ENCODE measurements around the gene FNDC3B.

The FNDC3B gene

DNA sequence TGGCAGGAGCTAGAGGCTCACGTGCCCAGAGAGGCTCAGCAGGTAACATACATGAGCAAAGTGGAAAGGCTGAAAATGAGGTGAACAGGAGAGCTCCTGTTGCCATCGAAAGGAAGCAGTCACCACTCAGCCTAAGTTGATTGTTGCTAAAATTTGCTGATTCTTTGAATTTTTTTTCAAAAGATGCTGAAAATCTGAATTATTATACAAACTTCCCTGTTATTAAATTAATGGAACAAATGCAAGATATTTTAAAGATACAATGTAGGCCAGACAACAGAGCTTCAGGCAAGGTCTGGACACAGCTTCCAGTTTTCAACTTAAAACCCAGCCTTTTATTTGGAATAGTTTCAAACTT lies 257.6 kb downstream of the FNDC3B start:
- DNase-seq = no peak

DNA sequence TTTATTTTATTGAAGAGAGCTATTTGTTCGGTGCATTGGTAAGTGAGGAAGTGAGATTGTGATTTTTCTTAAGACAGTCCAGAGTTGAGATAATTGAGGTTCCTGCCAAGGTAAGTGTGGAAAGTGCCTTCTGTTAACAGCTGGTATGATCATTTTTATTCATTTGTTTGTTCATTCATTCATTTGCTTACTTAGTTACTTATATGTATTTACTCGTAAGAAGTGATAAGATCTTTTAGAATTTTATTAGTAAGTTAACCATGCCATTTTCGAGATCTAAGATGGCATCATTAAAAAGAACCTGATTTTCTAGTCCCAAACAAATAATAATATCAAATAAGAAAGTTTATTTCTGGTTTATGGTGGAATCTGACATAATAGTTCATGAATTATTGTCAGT lies 258.9 kb downstream of the FNDC3B start:
- no peak for DNase-seq

DNA sequence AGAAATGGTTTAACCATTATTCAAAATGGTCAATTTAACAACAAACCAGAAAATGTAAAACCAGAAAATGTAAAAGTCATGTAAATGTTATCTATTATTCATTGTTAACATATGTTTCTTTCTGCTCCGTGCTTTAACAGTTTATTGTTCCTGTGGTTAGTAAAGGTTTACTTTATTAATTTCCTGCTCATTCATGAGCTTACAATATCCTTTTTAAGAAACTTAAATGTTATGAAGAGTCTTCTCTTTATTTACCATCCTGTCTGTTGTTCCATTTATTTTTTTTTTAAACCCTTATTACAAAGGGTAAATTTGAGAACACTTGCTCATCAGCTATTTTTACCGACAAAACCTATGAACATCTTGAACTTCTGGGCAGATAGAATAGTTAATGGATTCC lies 260.8 kb downstream of the FNDC3B start:
- no peak for DNase-seq

DNA sequence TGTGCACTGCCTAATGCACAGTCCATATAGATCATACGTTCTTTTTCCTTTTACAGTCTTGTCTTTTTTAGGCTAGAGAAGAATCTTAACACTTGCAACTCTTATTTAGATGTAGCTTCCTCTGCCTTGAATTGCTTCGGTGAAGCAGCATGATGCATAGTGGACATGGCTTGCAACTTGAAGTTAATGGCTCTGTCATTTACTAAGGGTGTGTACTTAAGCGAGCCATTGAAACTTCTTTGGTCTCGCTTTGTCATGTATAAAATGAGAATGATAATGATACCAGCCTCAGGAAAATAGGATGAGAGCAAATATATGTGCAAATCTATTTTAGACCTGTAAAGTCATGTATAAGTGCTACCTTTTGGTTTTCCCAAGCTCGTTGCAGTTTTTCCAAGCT lies 261.5 kb downstream of the FNDC3B start:
- no peak for DNase-seq

DNA sequence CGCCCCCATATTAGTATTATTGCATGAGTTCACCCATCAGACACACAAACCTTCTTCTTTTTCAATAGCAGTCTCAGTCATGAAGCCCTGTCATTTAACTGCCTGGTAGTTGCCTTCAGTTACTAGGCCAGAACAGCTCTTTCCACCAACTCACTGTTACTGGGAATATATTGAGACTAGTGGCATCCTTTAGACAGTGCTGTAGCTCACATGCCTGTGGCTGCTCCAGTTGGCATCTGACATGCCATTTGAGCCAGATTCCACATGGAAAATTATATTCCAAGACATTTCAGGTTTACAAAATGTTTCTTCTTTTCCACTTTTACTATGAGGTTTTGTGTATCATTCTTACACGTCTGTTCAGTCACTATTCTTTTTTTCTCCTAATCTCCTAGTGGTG lies 262.8 kb downstream of the FNDC3B start:
- no peak for DNase-seq

DNA sequence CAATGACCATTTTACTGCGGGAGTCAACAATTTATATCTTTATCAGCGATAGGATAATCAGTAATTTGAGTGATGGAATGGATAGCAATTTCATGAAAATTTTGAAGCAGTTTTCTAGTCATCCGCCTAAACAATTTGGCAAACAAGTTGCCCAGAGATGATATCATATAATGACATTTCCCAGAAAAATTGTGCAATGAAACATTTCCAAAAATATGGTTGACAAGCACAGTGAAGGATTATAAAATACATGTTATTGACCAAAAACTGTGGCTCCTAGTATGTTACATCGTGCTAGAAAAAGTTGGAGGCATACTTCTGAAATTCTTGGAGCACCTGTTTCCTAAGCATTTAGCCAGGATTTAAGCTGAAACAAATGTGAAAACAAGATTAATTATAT lies 263.8 kb downstream of the FNDC3B start:
- no peak for DNase-seq

DNA sequence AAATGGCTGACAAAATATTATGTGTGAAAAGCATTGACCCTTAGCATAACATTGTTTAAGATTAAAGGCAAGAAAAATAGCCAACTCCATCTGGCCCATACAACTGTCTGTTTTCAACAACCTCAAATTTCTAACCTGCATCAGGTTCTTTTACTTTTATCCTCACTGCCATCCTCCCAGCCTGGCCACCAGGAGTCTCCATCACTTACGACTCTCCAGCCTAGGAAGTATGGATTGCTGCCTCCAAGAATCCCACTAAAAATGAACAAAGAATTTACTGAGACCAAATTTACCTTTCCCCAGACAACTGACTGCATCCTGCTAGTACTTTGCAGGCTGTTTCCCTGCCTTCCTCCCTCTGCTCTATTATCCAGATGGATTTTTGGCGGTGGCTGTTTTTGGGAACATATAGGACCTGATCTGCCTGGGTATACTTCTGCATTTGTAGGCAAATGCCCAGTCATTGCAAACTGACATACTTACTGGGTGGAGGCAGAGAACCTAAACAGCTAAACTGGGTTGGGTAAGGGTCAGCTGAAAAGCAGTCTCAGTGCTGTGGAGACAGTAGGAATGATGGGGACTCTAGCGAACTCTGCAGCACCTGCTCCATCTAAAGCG lies 264.7 kb downstream of the FNDC3B start:
- no peak for DNase-seq

DNA sequence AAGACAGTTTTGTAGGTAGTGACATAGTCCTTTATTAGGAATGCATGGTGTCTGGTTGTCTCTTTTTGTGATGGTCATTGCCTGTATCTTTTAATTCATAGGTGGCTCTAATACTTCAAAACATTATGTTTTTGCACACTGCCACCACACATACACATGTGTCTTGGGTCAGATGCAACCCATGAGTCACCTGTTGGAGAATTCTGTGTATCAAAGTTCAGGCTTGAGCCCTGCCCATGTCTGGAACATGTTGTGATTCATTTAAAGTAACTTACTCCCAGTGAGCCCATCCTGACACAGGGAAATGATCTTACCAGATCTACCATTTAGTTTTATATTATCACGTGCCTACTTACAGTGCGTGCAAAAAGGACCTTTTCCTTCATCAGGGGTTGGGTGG lies 266.2 kb downstream of the FNDC3B start:
- DNase-seq = no peak

DNA sequence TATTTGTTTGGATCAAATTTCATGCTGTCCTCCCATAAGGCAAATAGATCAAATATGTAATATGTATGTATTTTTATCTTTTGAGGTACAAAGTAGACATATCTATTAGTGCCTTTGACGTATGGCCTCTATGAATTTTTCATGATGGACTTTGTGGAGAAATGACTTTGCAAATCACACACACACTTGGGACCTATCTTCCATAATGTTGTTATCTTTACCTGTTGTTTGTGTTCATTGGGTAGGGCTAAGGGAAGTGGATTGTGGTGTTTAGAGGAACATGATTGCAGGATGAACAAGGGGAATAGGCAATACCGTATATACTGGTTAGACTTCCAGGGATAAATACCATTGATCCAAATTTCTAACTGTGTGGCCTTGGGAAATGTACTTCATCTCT lies 266.6 kb downstream of the FNDC3B start:
- no peak for DNase-seq

DNA sequence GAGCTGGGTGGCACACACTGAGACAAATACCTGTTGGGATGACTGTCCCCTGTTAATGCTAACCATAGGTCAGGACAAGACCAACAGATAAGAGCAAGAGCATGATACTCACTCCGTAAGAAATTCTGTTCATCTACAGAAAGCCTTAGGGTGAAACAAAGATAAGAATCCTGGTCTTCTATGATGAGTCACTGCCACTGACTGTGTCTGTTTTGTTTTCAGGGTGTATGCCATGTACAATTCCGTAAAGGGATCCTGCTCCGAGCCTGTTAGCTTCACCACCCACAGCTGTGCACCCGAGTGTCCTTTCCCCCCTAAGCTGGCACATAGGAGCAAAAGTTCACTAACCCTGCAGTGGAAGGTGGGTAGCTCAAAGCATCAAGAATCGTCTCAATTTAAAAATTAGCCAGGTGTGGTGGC lies 267.8 kb downstream of the FNDC3B start:
- DNase-seq = no peak

DNA sequence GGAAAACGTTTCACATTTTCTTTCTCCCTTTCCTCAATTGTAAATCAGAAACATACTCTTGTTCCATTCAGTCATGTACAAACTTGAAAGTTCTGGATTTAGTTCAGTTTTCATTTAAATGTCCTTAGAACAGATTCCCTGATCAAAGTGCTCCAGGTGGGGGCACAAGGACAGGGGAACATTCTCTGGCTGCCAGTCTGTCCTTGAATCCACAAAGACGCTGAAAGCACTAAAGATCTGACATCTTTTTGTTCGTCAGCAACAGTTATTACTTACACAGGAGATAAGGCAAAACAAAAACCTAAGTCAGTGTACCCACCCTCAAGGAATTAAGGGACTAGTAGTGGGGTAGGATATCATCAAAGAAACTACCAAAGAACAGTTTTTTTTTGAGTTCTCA lies 269.7 kb downstream of the FNDC3B start:
- DNase-seq = no peak

DNA sequence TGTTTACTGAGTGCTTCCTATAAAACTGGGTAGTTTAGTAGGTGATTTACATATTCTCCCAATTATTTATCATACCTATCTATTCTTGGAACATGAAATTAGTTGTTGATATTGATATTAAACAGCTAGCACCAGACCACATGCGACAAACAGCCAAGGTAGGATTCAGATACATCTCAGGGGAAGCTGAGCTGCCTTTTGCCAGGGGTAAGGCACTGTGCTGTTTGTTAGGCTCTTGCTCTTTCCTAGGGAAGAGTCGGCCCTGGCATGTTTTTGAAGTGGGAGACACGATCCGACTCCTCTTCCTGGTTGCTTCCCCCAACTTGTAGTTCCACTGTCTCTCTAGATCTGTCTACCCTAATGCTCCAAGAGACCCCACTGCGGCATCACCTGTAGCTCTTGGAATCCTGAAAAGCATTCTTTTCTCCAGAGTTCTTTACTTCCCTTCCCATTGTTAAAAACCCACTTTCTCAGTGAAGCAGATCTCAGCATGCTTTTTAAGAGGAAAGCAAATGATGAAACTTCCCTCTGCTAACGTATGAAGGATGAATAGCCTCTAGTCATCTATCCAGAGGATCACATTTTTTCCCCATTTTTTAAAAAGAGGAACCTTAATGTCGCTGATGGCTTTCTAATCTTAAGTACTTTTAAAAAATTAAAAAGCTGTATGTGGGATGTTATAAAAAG lies 270.5 kb downstream of the FNDC3B start:
- DNase-seq = no peak

DNA sequence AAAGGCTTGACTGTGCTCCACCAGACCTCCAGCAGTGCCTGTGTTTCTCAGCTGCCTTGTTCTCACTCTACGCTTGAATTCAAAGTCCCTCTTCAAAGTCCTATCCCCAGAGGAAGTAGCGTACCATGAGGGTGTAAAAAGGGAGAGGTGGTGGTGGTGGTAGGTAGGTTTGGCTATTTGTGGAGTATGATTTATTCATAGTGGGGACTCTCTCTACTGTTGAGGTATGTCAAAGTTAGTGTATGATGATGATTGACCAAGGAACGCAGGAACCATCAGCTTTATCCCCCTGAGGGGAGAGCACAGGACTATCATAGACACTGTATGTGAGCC lies 271.0 kb downstream of the FNDC3B start:
- no peak for DNase-seq

DNA sequence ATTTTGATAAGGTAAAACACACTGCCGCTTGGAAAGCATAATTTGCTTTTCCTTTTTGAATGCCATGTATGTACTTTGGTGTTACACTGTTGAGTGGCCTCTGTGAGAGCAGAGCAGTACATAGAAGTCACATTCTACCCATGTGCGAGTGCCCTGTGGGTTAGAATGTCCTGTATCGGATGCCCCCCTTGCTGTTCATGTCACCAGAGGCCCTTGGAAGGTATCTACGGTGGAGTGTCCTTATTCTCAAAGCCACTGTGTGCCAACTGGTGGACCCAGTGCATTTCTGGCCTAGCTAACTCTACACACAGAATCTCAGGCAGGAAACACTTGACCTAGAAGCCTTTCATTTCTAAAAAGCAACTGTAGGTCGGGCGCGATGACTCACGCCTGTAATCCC lies 271.8 kb downstream of the FNDC3B start:
- DNase-seq = no peak

DNA sequence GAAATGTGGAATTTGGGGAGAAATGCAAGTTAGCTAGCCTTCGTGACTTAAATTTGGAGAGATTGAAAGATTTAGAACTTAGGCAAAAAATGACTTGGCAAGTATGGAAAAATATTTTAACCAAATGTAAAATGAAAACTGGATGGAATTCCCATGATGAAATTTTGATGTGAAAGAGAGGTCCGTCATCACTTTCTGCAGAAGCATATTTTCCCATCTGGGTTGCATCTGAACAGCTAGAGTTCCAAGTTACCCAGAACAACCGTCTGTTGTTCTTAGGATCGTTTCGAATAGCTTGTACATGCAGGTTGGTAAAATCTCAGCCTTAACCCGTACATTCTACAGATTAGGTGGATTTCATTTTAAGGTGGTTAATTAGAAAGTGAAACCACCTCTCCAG lies 272.6 kb downstream of the FNDC3B start:
- DNase-seq = no peak

DNA sequence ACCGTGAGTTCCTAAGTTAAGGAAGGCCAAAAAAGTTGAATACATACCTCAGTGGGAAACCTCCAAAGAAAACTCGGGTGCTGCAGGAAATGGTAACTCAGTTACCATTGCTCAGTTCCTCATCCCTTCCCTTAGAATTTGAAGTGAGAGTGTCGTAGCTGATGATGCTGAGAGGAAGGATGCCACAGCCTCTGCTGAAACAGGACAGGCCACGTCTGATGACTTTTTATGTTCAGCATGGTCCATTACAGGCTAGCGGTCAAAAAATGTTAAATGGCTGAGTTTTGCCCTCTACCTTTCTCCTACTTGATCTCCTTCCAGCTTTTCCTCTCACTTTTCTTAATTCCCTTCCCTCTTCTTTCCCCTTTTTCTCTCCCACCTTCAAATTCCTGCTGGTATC lies 273.3 kb downstream of the FNDC3B start:
- no peak for DNase-seq

DNA sequence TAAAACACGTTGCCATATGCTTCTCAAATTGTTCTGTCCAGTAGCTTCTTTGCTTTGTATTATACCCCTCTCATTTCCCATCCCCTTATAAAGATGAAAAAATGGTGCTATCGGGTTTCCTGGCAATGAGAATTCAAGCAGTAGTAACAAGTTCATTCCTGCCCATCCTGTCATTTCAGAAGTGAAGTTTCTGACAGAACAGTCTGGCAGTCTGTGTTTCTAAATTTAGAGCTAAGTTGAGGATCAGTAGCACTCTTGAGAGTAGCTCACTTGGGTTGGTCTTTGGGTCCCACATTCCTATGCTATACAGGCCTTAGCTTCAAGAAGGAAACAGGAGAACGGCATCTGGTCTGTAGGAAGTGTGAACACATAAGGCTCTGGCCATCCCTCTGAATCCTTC lies 274.3 kb downstream of the FNDC3B start:
- no peak for DNase-seq

DNA sequence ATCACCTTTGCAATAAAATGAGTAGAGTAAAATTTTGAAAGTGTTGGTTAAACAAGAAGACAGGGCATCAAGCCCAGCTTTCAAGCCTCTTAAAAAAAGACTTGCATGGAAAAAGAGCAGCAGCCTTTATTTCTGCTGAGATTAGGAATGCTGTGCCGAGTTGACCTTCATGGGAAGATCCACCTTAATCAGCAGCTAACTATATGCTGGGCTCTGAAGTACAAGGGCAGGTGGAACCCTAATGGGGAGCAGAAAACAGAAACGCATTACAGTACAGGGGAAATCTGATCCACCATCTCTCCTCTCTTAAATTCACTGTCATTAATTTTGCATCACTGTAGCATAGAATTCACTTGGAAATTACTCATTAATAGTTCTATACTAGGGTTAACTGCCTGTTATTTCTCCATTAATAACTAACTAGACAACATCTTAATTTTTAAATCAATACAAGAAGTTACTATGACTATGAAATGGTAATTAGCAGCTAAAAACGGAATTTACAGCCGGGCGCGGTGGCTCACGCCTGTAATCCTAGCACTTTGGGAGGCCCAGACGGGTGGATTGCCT lies 275.3 kb downstream of the FNDC3B start:
- no peak for DNase-seq

DNA sequence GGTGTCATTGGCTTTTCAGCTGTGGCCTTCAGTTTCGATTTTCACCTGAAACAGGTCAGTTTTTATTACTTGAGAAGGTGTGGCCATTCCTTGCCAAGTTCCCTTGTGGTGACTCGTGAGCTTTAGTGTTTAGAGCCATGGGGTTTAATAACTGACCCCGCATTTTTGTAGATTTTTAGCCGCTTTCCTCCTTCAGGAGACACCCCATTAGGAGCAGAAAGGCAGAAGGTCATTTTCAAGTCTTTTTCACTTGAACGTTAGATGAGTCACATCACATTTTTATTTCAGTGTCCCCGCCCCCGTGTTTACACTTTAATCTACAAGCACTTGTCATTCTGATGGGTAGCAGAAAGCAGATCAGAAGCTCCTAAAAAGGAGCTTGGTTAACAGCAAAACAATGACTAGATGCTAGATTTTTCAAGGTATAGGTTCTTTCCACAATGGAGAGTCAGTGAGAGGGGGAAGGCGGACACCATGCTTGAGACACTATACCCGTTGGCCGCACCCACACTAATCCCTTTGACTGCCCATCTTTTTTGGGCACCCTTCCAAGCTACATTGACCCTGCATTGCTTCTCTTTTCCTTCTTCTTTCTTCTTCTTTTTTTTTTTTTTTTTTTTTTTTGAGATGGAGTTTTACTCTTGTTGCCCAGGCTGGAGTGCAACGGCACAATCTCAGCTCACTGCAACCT lies 276.2 kb downstream of the FNDC3B start:
- no peak for DNase-seq

DNA sequence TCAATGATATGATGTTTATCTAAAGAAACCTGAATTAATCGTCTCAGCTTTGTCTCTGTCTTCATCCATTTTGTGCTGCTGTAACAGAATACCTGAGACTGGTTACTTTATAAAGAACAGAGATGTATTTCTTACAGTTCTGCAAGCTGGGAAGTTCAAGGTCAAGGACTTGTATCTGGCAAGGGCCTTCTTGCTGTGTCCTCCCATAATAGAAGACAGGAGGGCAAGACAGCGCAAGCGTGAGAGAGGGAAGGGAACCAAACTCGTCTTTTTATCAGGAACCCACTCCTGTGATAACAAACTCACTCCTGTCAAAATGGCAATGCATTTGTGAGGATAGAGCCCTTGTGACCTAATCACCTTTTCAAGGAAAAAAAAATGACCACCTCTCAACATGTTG lies 277.4 kb downstream of the FNDC3B start:
- no peak for DNase-seq

DNA sequence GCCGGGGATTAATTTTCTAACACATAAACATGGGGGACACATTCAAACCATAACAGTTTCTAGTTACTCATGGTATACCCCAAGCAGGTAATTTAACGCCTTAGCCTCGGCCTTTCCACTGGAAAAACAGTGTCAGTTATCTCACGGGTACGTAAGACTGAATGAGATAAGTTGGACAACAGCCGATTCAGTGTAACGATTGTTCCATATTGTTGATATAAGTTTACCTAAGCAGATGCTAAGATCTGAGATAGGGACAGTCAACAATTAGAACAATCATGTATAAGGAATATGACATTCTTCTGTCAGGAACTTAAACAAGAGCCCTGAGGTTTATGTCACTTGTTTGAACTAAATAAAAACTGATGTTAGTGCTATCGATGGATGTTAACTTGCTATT lies 278.1 kb downstream of the FNDC3B start:
- DNase-seq = no peak

DNA sequence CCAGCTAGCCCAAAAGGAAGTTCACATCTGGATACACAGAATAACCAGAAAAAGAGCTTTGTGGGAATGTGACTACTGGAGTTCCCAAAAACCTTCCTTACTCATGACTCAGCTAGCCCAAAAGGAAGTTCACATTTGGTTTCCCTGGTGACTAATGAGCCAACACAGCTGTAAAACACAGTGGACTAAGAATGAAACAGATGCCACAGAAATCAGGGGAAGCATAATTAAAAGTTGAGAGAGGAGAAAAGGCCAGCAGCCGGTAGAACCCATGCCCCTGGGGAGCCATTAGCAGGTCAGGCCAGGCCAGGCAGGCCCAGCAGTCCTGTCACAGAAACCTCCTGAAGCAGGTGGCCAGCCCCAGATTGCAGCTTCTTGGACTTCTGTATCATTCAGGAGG lies 278.6 kb downstream of the FNDC3B start:
- no peak for DNase-seq

DNA sequence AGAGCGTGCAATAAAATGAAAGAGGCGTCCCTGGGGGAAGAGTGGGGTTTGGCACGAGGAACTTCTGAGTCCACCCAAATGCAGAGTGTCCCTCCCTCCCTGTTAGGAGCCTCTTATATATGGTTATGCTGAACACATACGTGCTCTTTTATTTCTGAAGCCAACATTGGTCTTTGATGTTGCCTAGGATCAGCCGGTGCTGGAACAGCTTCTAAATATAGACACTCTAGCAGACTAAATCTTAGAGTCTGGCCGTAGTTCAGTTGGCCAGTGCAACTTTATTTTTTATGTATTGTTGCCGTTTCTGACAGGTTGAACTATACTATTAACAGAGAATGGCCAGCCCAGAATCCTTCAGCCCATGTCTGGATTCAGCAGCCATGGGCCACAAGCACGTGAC lies 280.2 kb downstream of the FNDC3B start:
- DNase-seq = no peak

DNA sequence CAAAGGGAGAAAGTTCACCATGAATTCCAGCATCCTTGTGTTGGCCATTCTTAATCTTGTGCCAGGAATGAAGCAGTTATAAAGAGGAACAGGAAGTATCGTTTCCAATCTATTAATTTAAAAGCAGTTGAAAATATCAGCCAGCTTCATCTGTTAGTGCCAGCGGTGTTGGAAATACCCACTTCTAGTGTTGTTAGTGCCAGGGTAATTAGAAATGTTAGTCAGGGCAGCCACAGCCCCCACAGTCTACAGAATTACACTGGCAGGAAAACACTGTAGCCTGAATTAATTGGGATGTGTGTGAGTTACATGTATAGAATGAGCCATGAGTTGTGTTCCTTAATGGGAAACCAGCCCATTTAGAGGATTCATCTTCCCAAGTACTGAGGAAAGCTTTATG lies 281.1 kb downstream of the FNDC3B start:
- no peak for DNase-seq

DNA sequence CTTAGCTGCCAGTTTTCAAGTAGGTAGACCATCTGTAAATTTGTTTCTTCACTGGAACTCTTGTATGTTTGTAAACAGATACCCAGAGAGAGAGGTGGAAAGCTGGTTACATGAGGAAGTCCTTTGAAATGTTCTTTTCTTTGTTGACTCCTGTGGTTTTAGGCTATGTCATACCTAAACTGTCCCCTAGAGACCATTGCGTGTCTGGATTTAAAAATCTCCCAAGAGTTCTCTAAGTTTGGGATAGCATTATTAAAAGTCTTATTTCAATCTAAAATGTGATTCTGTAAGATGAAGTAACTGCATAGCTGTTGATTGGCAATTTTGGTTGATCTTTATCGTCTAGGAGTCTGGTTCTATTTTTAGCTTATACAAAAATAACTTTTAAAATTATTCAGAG lies 281.7 kb downstream of the FNDC3B start:
- DNase-seq = no peak
